Activated CD8-positive, alpha-beta memory T cell treated with anti-CD3 and anti-CD28 coated beads for 4 hours (primary cell): ENCODE measurements around the gene DUSP3.
"Not testable (repeated sequence)": the region's sequence is repeated elsewhere in the genome, so short reads cannot be mapped to it uniquely, and the experiment has no call there.

Experiments used
- DNase-seq, 2 donors: peaks; one replicate each; pipeline ENCODE4 v3.0.0-alpha.2; 2020; ENCODE audit warnings: low read depth in 2 of 2

DUSP3 gene

DNA sequence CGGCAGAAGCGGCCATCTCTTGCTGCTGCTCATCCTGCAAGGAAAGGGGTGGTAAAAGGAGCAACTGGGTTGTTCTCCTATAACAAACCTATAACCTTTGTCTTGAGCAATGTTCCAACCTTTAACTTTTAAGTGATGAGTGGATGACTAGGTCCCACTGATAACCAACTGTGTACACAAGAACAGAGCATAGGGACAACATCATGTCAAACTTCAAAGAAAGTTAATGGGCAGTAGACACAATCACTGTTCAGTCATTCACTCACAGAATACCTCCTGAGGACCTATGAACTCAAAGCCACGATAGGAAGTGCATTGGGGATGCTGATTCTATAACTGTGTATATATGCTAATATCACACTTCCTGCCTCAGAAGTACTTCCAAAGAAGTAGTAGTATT, 23.1 kb upstream of the DUSP3 start:
- DNase-seq, result no peak

DNA sequence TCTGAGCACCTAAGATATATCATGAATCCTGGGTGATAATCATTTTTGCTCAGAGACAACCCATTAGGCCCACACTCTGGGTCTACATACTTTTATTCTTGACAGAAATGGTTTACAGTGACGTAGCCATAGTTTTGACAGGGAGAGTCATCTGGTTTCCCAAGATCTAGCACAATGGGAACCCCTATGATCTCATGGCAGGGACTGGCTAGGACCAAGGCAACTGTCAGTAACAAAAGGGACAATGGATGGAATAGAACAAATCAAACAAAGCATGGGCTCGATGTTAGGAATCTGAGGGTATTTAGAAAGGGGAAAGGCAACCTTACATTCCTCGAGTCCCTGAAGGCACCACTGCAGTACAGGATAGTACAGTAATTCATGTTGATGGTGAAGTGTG, 22.0 kb upstream of the DUSP3 start:
- DNase-seq, result no peak

DNA sequence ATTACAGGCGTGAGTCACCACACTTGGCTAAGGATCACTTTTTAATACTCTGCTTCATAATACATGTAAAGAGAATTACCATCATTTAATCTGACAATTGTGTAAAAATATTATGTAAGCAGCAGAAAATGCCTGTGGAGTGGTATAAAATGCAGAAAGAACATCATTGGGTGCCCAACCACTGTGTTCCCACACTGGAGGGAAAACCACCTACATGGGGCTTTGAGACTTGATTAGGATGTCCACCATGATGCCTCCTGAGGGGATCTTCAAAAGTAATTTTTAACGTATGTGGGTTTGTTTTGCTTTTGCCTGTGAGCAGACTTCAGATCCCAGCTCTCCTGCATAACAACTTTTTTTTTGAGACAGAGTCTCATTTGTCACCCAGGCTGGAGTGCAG, 20.3 kb upstream of the DUSP3 start:
- DNase-seq, result no peak

DNA sequence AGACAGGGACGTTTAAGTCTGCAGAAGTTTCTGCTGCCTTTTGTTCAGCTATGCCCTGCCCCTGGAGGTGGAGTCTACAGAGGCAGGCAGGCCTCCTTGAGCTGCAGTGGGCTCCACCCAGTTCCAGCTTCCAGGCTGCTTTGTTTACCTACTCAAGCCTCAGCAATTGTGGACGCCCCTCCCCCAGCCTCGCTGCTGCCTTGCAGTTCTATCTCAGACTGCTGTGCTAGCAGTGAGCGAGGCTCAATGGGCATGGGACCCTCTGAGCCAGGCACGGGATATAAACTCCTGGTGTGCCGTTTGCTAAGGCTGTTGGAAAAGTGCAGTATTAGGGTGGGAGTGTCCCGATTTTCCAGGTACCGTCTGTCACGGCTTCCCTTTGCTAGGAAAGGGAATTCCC, 19.2 kb upstream of the DUSP3 start:
- not testable (repeated sequence) for DNase-seq

DNA sequence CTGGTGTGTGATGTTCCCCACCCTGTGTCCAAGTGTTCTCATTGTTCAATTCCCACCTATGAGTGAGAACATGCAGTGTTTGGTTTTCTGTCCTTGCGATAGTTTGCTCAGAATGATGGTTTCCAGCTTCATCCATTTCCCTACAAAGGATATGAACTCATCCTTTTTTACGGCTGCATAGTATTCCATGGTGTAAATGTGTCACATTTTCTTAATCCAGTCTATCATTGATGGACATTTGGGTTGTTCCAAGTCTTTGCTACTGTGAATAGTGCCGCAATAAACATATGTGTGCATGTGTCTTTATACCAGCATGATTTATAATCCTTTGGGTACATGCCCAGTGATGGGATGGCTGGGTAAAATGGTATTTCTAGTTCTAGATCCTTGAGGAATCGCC, 13.9 kb upstream of the DUSP3 start:
- not testable (repeated sequence) for DNase-seq

DNA sequence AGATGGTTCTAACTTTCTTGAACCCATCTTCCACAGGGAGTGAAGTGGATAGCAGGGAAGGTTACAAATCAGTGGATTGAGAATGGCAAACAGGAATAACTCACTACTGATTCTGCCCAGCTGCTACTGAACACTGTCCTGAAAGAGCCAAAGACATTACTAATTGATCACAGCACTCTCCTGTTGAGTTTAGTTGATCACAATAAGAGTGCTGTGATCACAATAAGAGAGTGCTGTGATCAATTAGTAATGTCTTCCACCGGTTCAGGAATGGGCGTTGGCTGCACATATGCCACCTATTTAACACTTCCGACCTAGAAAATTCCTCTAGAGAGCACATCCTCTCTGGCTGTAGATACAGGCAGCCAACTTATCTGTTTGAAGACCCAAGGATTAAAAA, 12.8 kb upstream of the DUSP3 start:
- DNase-seq, result no peak

DNA sequence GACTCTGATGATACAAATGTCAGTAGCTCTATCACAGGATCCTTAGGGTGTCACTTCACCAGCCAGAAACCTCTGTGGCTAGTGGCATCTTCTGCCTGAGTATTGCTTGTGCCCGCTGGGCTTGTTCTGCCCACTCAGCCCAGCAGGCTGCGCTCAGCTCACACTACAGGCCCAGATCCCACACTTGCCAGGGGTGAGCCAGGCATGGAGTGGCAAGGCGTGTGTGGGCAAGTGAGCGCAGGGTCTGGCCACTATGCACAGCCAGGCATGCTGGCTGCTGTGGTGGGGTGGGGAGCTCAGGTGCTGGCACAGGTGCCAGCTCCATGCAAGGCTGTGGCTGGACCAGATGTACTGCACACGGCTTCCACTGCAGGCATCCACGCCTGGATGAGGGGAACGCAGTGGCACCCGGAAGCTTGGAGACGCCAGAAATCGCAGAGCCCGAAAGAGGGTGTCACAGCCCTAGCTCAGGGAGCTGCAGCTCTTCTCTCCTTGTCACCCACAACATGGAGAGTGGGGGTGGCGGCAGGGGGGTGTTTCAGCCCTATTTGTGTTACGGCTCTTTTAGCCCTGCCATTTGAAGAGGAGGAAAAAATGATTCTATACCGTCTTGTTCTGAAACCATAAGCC, 11.6 kb upstream of the DUSP3 start:
- no peak for DNase-seq

DNA sequence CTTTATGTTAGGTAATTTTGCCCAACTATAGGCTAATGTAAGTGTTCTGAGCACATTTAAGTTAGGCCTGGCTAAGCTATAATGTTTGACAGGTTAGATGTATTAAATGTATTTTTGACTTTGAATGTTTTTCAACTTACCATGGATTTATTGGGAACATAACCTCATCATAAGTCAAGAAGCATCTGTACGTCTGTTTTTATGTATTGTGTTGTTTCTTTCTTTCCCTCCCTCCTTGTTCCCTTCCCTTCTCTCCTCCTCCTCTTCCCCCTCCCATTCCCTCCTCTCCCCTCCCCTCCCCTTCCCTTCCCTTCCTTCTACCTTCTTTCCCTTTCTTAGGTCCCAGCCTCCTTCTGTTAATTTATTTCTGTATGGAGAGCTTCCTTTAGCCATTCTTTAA, 10.7 kb upstream of the DUSP3 start:
- no peak for DNase-seq

DNA sequence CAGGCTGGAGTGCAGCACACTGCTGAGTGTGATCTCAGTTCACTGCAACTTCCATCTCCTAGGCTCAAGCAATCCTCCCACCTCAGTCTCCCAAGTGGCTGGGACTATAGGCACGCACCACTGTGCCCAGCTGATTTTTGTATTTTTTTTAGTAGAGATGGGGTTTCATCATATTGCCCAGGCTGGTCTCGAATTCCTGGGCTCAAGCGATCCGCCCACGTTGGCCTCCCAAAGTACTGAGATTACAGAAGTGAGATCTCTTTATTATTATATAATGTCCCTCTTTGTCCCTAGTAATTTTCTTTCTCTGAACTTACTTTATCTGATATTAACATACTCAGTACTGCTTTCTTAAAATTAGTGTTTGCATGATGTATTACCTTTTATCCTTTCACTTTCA, 9.8 kb upstream of the DUSP3 start:
- DNase-seq, result no peak

DNA sequence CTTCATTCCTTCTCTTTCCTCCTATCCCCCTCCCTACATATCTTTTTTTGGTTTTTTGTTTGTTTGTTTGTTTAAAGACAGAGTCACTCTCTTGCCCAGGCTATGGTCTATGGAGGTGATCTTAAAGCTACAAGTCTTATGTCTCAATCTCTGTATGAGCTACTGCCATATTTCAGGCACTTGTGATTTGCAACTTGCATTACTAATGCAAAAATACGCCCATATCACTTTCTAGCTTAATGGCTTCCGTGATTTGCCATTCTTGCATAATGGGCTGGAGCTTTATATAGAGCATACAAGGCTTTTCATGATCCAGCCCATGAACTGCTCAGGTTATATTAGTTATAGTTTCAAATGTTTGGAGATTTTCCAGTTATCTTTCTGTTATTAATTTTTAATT, 9.0 kb upstream of the DUSP3 start:
- DNase-seq, result no peak

DNA sequence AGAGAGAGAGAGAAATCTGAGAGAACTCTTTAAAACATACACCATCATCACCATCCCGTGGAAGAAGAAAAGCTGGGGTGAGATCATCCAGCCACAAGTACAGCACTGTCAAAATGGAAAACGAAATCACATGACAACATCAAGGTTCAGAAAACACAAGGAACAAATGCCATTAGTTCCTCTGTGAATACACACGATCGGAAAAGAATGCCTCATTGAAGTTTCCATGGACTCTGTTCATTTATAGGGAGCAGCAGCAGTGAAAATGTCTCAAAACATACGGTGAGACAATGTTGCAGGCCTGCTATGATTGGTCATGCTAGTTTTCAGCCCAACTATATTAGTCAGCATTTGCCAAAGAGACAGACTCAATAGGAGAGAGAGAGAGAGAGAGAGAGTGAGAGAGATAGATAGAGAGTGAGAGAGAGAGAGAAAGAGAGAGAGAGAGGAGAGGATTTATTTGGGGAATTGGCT, 5.9 kb upstream of the DUSP3 start:
- DNase-seq, result no peak

DNA sequence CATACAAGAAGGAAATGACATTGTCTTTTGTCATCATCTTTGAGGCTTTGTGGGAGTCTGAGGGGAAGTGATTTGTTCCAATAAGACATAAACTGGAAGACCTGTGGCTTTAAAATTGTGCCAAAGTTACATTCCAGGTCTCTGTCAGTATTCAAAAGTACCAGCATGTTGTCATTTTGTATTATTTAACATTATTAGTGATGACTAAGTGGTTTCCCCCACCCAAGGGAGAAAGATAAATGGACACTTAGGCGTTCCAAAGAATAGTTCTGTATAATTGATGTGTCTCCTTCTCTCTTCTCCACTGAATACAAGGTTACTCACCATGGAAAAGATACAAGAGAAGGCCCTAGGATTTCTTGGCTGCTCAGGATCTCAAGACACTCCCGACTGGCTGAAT, 5.3 kb upstream of the DUSP3 start:
- DNase-seq, result no peak

DNA sequence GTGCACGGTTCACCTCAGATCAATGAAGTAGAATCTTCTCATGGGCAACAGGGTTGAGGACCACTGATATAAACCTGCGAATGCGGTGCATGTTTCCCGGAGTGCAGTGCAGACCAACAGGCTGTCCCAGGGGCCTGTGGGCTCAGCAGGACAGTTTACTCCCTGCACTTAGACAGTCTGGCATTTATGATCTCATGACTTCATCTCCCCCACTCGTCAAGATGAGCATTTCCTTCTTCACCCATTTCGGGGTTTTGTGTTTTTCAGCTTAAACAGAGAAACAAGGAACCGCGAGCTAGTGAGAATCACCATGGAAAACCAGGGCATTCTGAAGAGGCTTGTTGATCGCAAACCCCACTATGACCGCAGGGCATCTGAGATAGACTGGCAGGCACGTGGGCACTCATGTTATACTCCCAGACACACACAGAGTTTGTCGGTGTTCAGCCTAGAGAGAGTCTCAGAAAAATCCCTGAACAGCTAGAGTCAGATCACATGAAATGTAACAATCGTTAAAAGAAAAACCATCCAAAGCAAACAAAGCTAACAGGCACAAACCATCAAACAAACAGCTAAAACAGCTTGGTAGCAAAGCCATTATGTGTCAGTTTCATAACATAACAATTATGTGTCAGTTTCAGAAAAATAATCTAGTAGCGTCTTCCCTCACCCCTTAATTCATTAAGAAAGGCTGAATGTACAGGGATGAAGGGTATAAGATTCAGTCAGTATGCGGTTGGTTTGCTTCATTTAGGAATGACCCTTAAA, 4.3 kb upstream of the DUSP3 start:
- DNase-seq, result no peak

DNA sequence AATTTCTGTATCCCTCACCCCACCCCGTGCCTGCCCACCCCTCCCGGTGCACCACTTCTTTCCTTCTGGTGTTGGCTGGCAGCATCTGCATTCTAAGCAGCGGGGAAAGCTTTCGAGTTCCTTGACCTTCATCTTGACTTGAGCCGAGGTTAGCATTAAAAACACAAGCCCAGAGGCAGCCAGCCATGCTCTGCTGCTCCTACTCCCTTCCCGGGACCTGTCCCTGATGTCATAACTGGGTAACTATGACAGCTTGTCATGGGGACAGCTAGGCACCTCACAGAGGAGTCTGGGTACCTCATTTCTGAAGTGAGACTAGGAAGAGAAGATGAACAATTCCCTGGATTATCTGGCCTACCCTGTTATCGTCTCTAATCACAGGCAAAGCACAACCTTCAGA, 1.4 kb upstream of the DUSP3 start, which contains the start of gene CFAP97D1:
Gene CFAP97D1 (plus strand): TSS at position 301 of the 400 bp plus-strand sequence. CDS start 28 bp downstream, at position 329.
- no peak for DNase-seq

DNA sequence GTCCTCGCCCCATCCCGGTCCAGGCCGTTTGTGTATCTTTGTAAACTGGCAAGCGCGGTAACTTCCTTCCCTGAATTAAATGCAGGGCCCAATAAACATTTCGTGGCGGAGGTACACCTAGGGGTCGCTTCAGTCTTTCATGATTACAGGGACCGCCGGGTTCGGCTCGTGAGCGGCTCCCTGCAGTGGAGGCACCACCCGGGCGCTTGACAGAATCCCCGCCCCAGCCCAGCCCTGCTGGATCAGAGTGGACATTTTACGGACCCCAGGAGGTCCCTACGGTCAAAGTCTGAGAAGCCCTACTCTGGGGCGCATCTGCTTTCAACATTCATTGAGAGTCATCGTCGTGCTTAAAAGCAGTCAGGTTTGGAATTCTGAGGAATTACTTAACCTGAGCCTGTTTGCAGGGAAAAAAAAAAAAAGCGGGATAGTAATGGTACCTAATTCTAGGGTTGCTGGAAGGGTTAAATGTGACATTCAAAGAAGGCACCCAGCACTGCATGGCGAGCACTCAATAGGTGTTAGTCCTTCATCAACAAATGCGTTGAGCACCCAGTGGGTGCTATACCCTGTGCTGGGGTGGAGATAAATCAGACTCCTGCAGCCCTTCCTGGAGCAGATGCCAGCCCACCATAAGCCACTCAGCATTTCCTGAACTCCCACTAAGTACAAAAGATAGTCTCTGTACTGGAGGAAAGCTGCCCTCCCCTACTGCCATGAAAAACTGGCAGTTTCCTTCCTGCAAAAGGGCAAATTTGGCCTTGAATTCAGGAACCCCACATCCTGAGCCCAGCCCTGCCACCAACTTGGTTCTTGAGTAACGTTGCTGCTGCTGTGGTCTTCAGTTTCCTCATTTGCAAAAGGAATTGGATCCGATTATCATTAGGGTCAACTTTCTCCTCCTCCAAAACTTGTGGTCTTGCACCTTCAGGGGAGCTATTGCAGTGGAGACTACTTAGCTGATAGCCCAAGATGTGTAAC, 658 bp upstream of the DUSP3 start:
- DNase-seq, result no peak

DNA sequence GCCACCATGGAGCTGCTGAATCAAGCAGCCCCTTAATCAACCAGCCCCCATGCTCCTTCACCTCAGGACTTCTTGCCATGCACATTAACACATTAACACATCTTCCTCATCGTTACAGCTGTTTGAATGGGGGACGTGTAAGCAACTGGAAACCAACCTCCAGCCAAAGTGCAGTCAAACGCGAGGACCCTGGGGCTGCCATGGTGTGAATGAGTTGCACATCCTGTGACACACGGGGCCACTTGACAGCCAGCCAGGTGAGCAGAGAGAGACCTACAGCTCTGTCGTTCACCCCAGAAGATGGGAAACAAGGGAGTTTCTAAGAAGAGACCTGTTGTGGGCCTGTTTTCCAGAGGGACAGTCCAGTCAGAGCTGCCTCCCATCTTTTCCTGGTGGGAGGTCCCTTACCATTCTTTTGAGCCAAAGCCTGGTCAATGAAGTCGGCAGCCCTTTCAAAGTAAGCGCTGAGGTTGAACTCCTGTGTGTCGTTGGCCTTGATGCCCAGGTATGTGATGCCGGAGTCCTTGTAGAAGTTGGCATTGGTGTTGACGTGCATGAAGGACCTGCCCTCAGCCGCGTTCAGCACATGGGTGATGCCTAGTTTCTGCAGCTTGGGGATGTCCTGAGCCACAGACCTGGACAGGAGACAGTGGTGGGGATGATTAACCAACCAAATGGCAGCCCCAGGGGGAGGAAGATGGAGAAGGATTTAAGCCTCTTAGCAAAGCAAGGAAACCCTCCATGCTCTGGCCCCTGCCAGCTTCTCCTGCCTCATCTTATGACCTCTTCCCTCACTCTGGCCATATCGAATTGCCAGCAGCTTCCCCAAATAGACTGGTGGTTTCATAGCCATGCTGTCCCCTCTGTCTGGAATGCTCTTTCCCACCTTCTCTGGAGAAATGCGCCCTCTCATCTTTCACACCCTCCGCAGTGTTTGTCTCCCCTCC, 4.2 kb downstream of the DUSP3 start:
- no peak for DNase-seq

DNA sequence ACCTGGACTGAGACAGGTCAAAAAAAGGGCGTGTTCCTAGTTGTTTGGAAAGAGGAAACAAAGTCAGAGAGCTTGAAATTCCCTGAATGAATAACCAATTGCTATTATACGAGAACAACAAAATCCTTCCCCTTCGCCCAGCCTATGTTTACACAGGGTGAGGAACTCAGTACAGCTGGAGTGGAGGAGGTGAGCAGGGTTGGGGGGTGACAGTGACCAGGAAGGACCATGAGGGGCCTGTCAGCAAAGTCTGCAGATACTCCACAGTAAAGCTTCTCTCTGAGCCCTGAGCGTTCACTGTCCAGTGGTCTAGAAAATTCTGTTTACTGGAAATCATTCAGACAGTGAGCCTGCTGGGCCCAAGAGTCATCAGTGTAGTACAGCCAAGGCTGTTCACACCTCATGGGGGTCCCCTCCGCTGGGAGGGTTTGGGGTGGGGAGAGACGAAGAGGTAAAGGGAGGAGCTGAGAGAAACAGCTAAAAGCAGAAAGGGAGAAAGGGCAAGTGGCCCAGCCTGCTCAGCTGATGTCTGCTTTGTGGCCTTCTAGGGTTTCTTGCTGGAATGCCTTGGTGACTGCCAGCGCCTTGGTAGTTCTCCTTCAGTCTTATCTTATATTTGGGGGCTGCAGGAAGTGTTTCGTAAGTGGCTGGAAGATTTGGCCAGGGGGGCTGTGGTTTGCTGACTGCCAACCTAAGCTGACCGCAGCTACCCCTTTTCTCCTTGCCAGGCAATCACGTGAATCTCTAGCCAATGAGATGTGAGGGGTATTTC, 5.7 kb downstream of the DUSP3 start:
- DNase-seq, result no peak

DNA sequence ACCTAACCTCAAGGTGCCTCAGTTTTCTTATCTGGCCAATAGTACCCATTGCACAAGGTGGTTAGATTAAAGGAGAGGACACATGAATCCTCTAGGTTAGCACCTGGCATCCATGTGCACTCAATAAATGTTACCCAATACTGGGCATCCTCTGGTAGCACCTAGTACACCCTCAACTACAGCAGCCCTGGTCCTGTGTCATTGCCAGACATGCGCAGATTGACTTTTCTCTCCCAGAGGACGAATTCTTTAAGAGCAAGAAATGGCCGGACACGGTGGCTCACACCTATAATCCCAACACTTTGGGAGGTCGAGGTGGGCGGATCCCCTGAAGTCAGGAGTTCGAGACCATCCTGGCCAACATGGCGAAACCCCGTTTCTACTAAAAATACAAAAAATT, 7.3 kb downstream of the DUSP3 start:
- no peak for DNase-seq

DNA sequence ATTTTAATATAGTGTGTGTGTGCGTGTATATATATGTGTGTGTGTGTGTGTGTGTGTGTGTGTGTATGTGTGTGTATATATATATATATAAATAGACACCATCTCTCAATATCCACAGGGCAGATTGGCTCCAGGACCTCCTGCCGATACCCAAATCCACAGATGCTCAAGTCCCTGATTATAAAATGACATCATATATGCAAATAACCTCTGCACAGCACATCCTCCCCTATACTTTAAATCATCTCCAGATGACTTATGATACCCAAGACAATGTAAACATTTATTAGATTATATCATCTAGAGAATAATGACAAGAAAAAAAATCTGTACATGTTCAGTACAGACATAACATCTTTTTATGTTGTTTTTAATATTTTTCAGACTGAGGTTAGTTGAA, 7.8 kb downstream of the DUSP3 start:
- no peak for DNase-seq

DNA sequence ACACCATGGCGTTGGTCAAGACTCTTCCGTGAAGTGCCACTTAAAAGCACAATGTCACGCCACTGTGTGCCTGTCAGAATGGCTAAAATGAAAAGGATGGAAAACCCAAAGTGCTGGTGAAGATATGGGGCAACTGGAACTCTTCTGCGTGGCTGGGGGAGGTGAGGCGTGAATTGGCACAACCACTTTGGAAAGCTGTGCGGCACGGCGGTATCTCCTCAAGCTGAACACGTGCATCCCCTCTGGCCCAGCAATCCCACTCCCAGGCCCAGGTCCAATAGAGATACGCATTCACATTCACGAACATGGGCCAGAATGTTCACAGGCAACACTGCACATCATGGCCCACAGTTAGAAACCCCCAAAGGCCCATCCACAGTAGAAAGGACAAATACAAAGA, 8.9 kb downstream of the DUSP3 start:
- DNase-seq, result no peak
